Measurements from ENCODE around the gene SELENON. TPM values are rescaled to one million over a fixed set of nuclear protein-coding genes. Genes with fewer than 3 reads are reported as not detected.

The SELENON gene
- total and polyA plus RNA-seq, 4 donors, result 35.9 to 88.8 (median 48.3) TPM

GRCh38 chr1:25813734-25814471, 13.9 kb downstream of the SELENON start:
- no peak for TF ChIP-seq CTCF (IDR thresholded peaks at IDR 0.05; ENCODE audit: control extremely low read depth, extremely low read depth)
- Histone ChIP-seq H3K4me1 (ENCODE audit: control insufficient read depth in 5 of 5, insufficient read depth in 5 of 5, low read length in 5 of 5) (peaks cover 0 to 14% (median 7%) of the 10 kb centered on the region in 5 donors), H3K9ac (ENCODE audit: insufficient read depth in 1 of 2, low read length in 2 of 2) (no peak overlapping the region), H3K36me3 (ENCODE audit: control insufficient read depth in 4 of 4, insufficient read depth in 4 of 4, low read length in 4 of 4) (peaks cover 0 to 45% (median 13%) of the 10 kb centered on the region in 4 donors), H3K4me3 (no peak overlapping the region), H3K27ac (ENCODE audit: low read depth in 1 of 2, low read length in 1 of 2) (no peak overlapping the region), H3K9me3 (ENCODE audit: control insufficient read depth in 4 of 4, insufficient read depth in 3 of 4, low read length in 3 of 4) (no peaks in the 10 kb centered on the region), H3K27me3 (ENCODE audit: control insufficient read depth in 3 of 3, insufficient read depth in 3 of 3, low read length in 2 of 3) (no peaks in the 10 kb centered on the region)
- no peak for DNase-seq
- ATAC-seq (ENCODE audit: insufficient read depth, low FRiP score), result no peak
- WGBS, 2 donors, result 89 to 91% methylated on average over 24 of the region's 24 CpGs

GRCh38 chr1:25814549-25815087, 14.6 kb downstream of the SELENON start:
- H3K4me3 ChIP-seq, result no peak overlapping the region
- H3K9ac ChIP-seq (ENCODE audit: insufficient read depth in 1 of 2, low read length in 2 of 2), result no peak overlapping the region
- 88 to 92% methylated on average over 7 of the region's 7 CpGs for WGBS, 2 donors
- TF ChIP-seq CTCF (IDR thresholded peaks at IDR 0.05; ENCODE audit: control extremely low read depth, extremely low read depth), result no peak
- ATAC-seq (ENCODE audit: insufficient read depth, low FRiP score) (no peak), DNase-seq (no peak)
- peaks cover 0 to 17% (median 9%) of the 10 kb centered on the region in 5 donors for H3K4me1 ChIP-seq (ENCODE audit: control insufficient read depth in 5 of 5, insufficient read depth in 5 of 5, low read length in 5 of 5)
- peaks cover 0 to 38% (median 13%) of the 10 kb centered on the region in 4 donors for H3K36me3 ChIP-seq (ENCODE audit: control insufficient read depth in 4 of 4, insufficient read depth in 4 of 4, low read length in 4 of 4)
- no peak overlapping the region for H3K27ac ChIP-seq (ENCODE audit: low read depth in 1 of 2, low read length in 1 of 2)
- no peaks in the 10 kb centered on the region for H3K27me3 ChIP-seq (ENCODE audit: control insufficient read depth in 3 of 3, insufficient read depth in 3 of 3, low read length in 2 of 3)
- no peaks in the 10 kb centered on the region for H3K9me3 ChIP-seq (ENCODE audit: control insufficient read depth in 4 of 4, insufficient read depth in 3 of 4, low read length in 3 of 4)

GRCh38 chr1:25815208-25816111, 15.5 kb downstream of the SELENON start:
- no peak for ATAC-seq (ENCODE audit: insufficient read depth, low FRiP score)
- H3K4me1 ChIP-seq (ENCODE audit: control insufficient read depth in 5 of 5, insufficient read depth in 5 of 5, low read length in 5 of 5), result peaks cover 0 to 17% (median 9%) of the 10 kb centered on the region in 5 donors
- DNase-seq, result no peak
- no peak for TF ChIP-seq CTCF (IDR thresholded peaks at IDR 0.05; ENCODE audit: control extremely low read depth, extremely low read depth)
- H3K27ac ChIP-seq (ENCODE audit: low read depth in 1 of 2, low read length in 1 of 2), result peak overlapping the region in 1 of 2 donors; percentile 4
- 90 to 93% methylated on average over 24 of the region's 24 CpGs for WGBS, 2 donors
- no peak overlapping the region for H3K9ac ChIP-seq (ENCODE audit: insufficient read depth in 1 of 2, low read length in 2 of 2)
- H3K4me3 ChIP-seq, result no peak overlapping the region
- no peaks in the 10 kb centered on the region for H3K27me3 ChIP-seq (ENCODE audit: control insufficient read depth in 3 of 3, insufficient read depth in 3 of 3, low read length in 2 of 3)
- no peaks in the 10 kb centered on the region for H3K9me3 ChIP-seq (ENCODE audit: control insufficient read depth in 4 of 4, insufficient read depth in 3 of 4, low read length in 3 of 4)
- peaks cover 0 to 33% (median 11%) of the 10 kb centered on the region in 4 donors for H3K36me3 ChIP-seq (ENCODE audit: control insufficient read depth in 4 of 4, insufficient read depth in 4 of 4, low read length in 4 of 4)
